Lower lobe of right lung (tissue), 2 donors: ENCODE measurements around the gene MALAT1. TPM values are rescaled to one million over a fixed set of nuclear protein-coding genes. Genes with fewer than 3 reads are reported as not detected.

Experiments
- ATAC-seq, 2 donors: fragments of 200-7000 bp; cut with Tn5 transposase; one replicate each; pipeline ENCODE4 v1.9.1; 2020 to 2022; ENCODE audit warnings: mild to moderate bottlenecking in 2 of 2, moderate library complexity in 2 of 2
- DNase-seq: peaks from one replicate; pipeline ENCODE4 v3.0.0-alpha.2; 2020
- H3K27ac ChIP-seq: fragments of 200-600 bp; one replicate; pipeline ENCODE4 v1.8.0; 2022
- H3K27me3 ChIP-seq: fragments of 200-600 bp; one replicate; pipeline ENCODE4 v1.8.0; 2022; ENCODE audit warnings: low read depth
- H3K36me3 ChIP-seq: fragments of 200-600 bp; one replicate; pipeline ENCODE4 v1.8.0; 2022; ENCODE audit warnings: mild to moderate bottlenecking
- H3K4me1 ChIP-seq: fragments of 200-600 bp; one replicate; pipeline ENCODE4 v1.8.0; 2022
- H3K4me3 ChIP-seq: fragments of 200-600 bp; one replicate; pipeline ENCODE4 v1.8.0; 2022; ENCODE audit warnings: mild to moderate bottlenecking
- H3K9me3 ChIP-seq: fragments of 200-600 bp; one replicate; pipeline ENCODE4 v1.8.0; 2022
- CTCF ChIP-seq: fragments of 200-600 bp; IDR thresholded peaks from one replicate; pipeline ENCODE4 v1.8.0; 2022; ENCODE audit warnings: antibody characterized with exemption, mild to moderate bottlenecking
- intact Hi-C: fragments of 100-400 bp; cut with DNase I; formaldehyde crosslinking; loops from one replicate; pipeline ENCODE4 v1.11.0; 2022
- total RNA-seq: library from RNA; stranded (reverse); fragmentation: NEBNext Ultra II Directional; extraction: Animal tissue kit (Norgen Biotek cat#: 25700); gene quantifications from one replicate; pipeline ENCODE4 v1.2.1, GENCODE V29; 2021
- donor health status: DM: no; HTN: yes; CAD: no; lungs with severe emphysema.

MALAT1 gene
- total RNA-seq, 1 donor from 2014 or later: 11,612 TPM

GRCh38 chr11:65499713-65500386 lies 1.0 kb downstream of the MALAT1 start:
- Histone ChIP-seq H3K4me1 (peaks cover 28% of the 10 kb centered on the region), H3K4me3 (peak overlapping the region; percentile 71), H3K27ac (peak overlapping the region; percentile 99), H3K36me3 (peaks cover 37% of the 10 kb centered on the region), H3K9me3 (no peaks in the 10 kb centered on the region), H3K27me3 (no peaks in the 10 kb centered on the region)
- no peak for TF ChIP-seq CTCF
- no peak for DNase-seq
- no peak for ATAC-seq
- intact Hi-C loops: loop anchor here (5.0 kb wide), 1 partner anchor 73 kb away; no protein-coding TSS in a partner anchor

GRCh38 chr11:65500387-65501185 lies 1.7 kb downstream of the MALAT1 start:
- Histone ChIP-seq H3K27ac (peak overlapping the region; percentile 99), H3K4me1 (peaks cover 28% of the 10 kb centered on the region), H3K27me3 (no peaks in the 10 kb centered on the region), H3K9me3 (no peaks in the 10 kb centered on the region), H3K36me3 (peaks cover 44% of the 10 kb centered on the region), H3K4me3 (peak overlapping the region; percentile 71)
- DNase-seq (no peak), ATAC-seq (no peak)
- intact Hi-C loops: loop anchor here (5.0 kb wide), 1 partner anchor 73 kb away; no protein-coding TSS in a partner anchor
- no peak for TF ChIP-seq CTCF

- H3K4me1 ChIP-seq: peaks cover 28% of the 10 kb centered on the region
- ATAC-seq (no peak), DNase-seq (no peak)
- peak overlapping the region; percentile 99 for H3K27ac ChIP-seq
- H3K4me3 ChIP-seq: peak overlapping the region; percentile 71
- no peaks in the 10 kb centered on the region for H3K9me3 ChIP-seq
- TF ChIP-seq CTCF: no peak
- intact Hi-C loops: loop anchor here (5.0 kb wide), 1 partner anchor 74 kb away; no protein-coding TSS in a partner anchor
- no peaks in the 10 kb centered on the region for H3K27me3 ChIP-seq
- peaks cover 50% of the 10 kb centered on the region for H3K36me3 ChIP-seq
Observed at GRCh38 chr11:65501186-65501471, 2.3 kb downstream of the MALAT1 start.

- TF ChIP-seq CTCF: no peak
- DNase-seq (no peak), ATAC-seq (no peak)
- H3K4me3 ChIP-seq: peak overlapping the region; percentile 71
- peaks cover 28% of the 10 kb centered on the region for H3K4me1 ChIP-seq
- H3K27ac ChIP-seq: peak overlapping the region; percentile 99
- intact Hi-C loops: loop anchor here (5.0 kb wide), 1 partner anchor 74 kb away; no protein-coding TSS in a partner anchor
- H3K36me3 ChIP-seq: peaks cover 55% of the 10 kb centered on the region
- H3K27me3 ChIP-seq: no peaks in the 10 kb centered on the region
- H3K9me3 ChIP-seq: no peaks in the 10 kb centered on the region
Observed at GRCh38 chr11:65501472-65502273, 2.8 kb downstream of the MALAT1 start.

GRCh38 chr11:65502274-65502554 lies 3.4 kb downstream of the MALAT1 start:
- peak overlapping the region; percentile 99 for H3K27ac ChIP-seq
- peaks cover 58% of the 10 kb centered on the region for H3K36me3 ChIP-seq
- H3K4me3 ChIP-seq: peak overlapping the region; percentile 71
- DNase-seq (no peak), ATAC-seq (no peak)
- H3K9me3 ChIP-seq: no peaks in the 10 kb centered on the region
- H3K4me1 ChIP-seq: peaks cover 31% of the 10 kb centered on the region
- TF ChIP-seq CTCF: no peak
- intact Hi-C loops: loop anchor here (5.0 kb wide), 1 partner anchor 75 kb away; no protein-coding TSS in a partner anchor
- no peaks in the 10 kb centered on the region for H3K27me3 ChIP-seq
